Endothelial cell of umbilical vein (primary cell): ENCODE results near the gene MYO1E.
A peak's percentile ranks its signal among the peaks of the same experiment; 100 is the strongest.

Source experiments
- CTCF ChIP-seq, 2 donors: IDR thresholded peaks; 1 replicate in 1 of 2; 2 replicates in 1 of 2; pipeline ENCODE4 v1.5.1; 2011; ENCODE audit warnings: low read length in 2 of 2, mild to moderate bottlenecking in 2 of 2, moderate library complexity in 2 of 2, control low read depth in 1 of 2, inconsistent platforms in 1 of 2, low read depth in 1 of 2; ENCODE audit not compliant: insufficient read depth in 1 of 2; ENCODE audit errors: extremely low read depth in 1 of 2
- EZH2 ChIP-seq: IDR thresholded peaks from 2 replicates; pipeline ENCODE4 v1.6.1; 2012; ENCODE audit warnings: borderline replicate concordance, low read depth, mild to moderate bottlenecking, moderate library complexity, low read length, inconsistent platforms; ENCODE audit not compliant: severe bottlenecking
- FOS ChIP-seq: IDR thresholded peaks from 2 replicates; pipeline ENCODE4 v1.6.1; 2011; ENCODE audit warnings: mild to moderate bottlenecking, low read length, moderate library complexity, borderline replicate concordance; ENCODE audit not compliant: insufficient read depth
- MAX ChIP-seq: IDR thresholded peaks from 2 replicates; pipeline ENCODE4 v1.6.1; 2011; ENCODE audit not compliant: insufficient read depth, insufficient read length
- POLR2A ChIP-seq: IDR thresholded peaks from 2 replicates; pipeline ENCODE4 v1.6.1; 2012; ENCODE audit warnings: low read depth, mild to moderate bottlenecking, control low read depth, low read length
- POLR2AphosphoS5 ChIP-seq: IDR thresholded peaks from 2 replicates; pipeline ENCODE4 v1.6.1; 2012; ENCODE audit warnings: low read depth, mild to moderate bottlenecking, control low read depth, low read length, moderate library complexity; ENCODE audit not compliant: insufficient read depth

- no peak for TF ChIP-seq CTCF (IDR thresholded peaks at IDR 0.05; ENCODE audit: extremely low read depth in 1 of 2, insufficient read depth in 1 of 2, low read depth in 1 of 2, low read length in 2 of 2)
- no peak for TF ChIP-seq MAX
- peak; percentile 39 for TF ChIP-seq POLR2AphosphoS5
- no peak for TF ChIP-seq EZH2
- TF ChIP-seq POLR2A = no peak
- TF ChIP-seq FOS = no peak
Measured at GRCh38 chr15:59174151-59174834, 198.4 kb downstream of the MYO1E start.
